ENCODE measurements around the gene SLC12A8. TPM values are rescaled to one million over a fixed set of nuclear protein-coding genes. Genes with fewer than 3 reads are reported as not detected.

SLC12A8 gene
- total and polyA plus RNA-seq, 2 of the 13 experiments (the other 11 are each of a cell fraction or from before 2014, with no cell fraction given) = 0.44 to 0.71 TPM

DNA sequence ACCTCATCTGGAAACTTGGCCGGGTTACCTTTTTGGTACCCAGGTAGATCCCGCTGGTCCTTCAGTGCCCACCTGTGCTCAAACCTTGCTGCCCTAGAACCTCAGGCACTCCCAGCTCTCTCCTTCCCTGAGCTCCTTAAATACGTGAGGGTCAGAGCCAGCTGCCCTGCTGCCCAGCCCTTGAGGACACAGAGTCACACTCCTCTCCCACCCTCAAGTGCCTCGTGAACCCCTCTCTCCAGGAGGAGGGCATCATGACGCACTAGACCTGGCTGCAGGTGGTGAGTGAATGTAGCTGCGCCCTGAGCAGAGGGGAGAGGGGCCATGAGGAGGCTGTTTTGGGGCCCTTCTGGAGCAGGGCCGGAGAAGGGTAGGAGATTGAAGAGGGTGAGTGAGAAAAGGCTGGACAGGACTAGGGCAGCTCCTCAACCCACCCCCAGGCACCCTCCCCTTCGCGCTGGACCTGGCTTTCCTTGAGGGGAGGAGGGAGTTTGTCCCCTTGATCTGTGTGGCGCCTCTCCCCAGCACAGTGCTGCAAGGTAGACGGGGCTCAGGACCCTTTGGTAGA is 941 bp downstream of the SLC12A8 start (continued):
- TF ChIP-seq, protein P1, sequence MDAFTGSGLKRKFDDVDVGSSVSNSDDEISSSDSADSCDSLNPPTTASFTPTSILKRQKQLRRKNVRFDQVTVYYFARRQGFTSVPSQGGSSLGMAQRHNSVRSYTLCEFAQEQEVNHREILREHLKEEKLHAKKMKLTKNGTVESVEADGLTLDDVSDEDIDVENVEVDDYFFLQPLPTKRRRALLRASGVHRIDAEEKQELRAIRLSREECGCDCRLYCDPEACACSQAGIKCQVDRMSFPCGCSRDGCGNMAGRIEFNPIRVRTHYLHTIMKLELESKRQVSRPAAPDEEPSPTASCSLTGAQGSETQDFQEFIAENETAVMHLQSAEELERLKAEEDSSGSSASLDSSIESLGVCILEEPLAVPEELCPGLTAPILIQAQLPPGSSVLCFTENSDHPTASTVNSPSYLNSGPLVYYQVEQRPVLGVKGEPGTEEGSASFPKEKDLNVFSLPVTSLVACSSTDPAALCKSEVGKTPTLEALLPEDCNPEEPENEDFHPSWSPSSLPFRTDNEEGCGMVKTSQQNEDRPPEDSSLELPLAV (CRISPR knock-in tag; conservative IDR thresholded peaks at IDR 0.05; ENCODE audit: low read depth) = no peak

DNA sequence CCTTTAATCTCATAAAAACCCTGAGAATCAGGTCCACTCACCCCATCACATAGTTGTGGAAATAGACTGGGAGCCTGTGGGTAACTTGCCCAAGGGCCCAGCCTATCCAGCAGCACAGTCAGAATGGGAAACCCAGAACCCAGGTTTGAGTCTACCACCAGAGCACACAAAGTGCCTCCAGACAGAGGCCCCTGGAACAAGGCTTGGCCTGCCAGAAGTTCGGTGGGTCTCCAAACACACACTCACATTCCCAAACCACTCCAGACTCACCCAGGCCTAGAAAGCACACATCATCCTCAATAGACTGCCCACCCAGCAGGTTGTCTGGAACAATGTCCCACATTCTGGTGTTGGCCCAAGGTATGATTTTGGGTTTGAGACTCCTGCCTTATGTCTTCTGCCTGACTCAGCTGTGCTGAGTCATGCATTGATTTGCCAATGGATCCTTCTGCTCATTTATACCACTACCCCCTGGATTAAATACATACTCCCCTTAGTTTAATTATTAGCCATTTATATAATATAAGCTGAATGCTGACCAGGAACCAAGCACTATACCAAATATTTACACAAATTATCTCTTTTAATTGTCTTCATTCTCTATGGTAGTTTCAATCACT is 4.5 kb downstream of the SLC12A8 start:
- H3K4me3 ChIP-seq (replicated peaks in 1 of 3; ENCODE audit: insufficient read depth in 1 of 3, low read depth in 2 of 3, low read length in 3 of 3) = no peak overlapping the region
- no peak for FAIRE-seq
- whole genome bisulfite sequencing (ENCODE audit: low lambda C conversion rate) = 29% methylated on average over 1 of the region's 1 CpG
- no peak overlapping the region for H3K27ac ChIP-seq (ENCODE audit: extremely low read length, insufficient read depth, low read length)
- no peak overlapping the region for H2AFZ ChIP-seq (ENCODE audit: low read length)
- peaks cover 35% of the 10 kb centered on the region for H3K4me1 ChIP-seq (ENCODE audit: insufficient read depth, low read length)
- H3K9me3 ChIP-seq (ENCODE audit: low read length) = no peaks in the 10 kb centered on the region
- POLR2A ChIA-PET = no interaction called here
- DNase-seq (ENCODE audit: low spot score) = no peak
- H3K79me2 ChIP-seq (ENCODE audit: insufficient read depth, low read length) = no peaks in the 10 kb centered on the region
- CTCF ChIA-PET (ENCODE audit: low intra/inter-chr PET ratio, low total read pairs) = no interaction called here
- H3K4me2 ChIP-seq (ENCODE audit: low read depth, low read length) = peak overlapping the region; percentile 54; the same call in 1 of the 2 replicates
- no peaks in the 10 kb centered on the region for H3K36me3 ChIP-seq (replicated peaks in 1 of 2; ENCODE audit: control insufficient read depth in 1 of 2, insufficient read depth in 2 of 2, low read length in 2 of 2)
- H3K27me3 ChIP-seq (ENCODE audit: control insufficient read depth in 1 of 2, insufficient read depth in 2 of 2, low read length in 2 of 2) = peaks cover 0 to 12% of the 10 kb centered on the region in 2 experiments; a peak in 3 of 5 replicates
- H4K20me1 ChIP-seq (ENCODE audit: insufficient read depth, low read length) = no peaks in the 10 kb centered on the region
- intact Hi-C loops (cut with micrococcal nuclease; ENCODE audit: unreplicated experiment) (no loop called here), in situ Hi-C loops (cut with HindIII; ENCODE audit: extremely low pct_ligation_motif_present, low pct_unique_long_range_greater_than_20kb) (no loop called here)
- no TSS peak for BruUV-seq (replicated peaks)
- ATAC-seq = no peak; the same call in 2 of the 3 replicates
- peak; percentile 57; the same call in 1 of the 2 replicates for TF ChIP-seq MAFG (CRISPR knock-in tag; IDR thresholded peaks at IDR 0.05)
- TF ChIP-seq PHF5A (CRISPR knock-in tag; IDR thresholded peaks at IDR 0.05; ENCODE audit: low read depth, unreplicated experiment) = no peak
- TF ChIP-seq FOSL2 (CRISPR knock-in tag; IDR thresholded peaks at IDR 0.05) = peak; percentile 49; the same call in 1 of the 2 replicates
- TF ChIP-seq NFE2 (CRISPR knock-in tag; IDR thresholded peaks at IDR 0.05) = 0 out of 2 replicates have a peak, but pooled peaks have one; percentile 12
- TF ChIP-seq MAFK (conservative IDR thresholded peaks at IDR 0.05 in 1 of 2, IDR thresholded peaks at IDR 0.05 in 1 of 2; ENCODE audit: low read length in 2 of 2) = peak; percentile 9 to 44; a peak in 3 of 4 replicates
- no peak for TF ChIP-seq SAP130 (CRISPR knock-in tag; IDR thresholded peaks at IDR 0.05; ENCODE audit: low read depth)
- TF ChIP-seq NFE2L2 (IDR thresholded peaks at IDR 0.05; ENCODE audit: low read length) = peak; percentile 77
- no peak for TF ChIP-seq KLF9 (CRISPR knock-in tag; IDR thresholded peaks at IDR 0.05; ENCODE audit: low read depth)
- no peak overlapping the region for H3K9ac ChIP-seq (ENCODE audit: insufficient read depth, low read depth, low read length)

Data from HepG2 (cell line).